22Rv1 (cell line): ENCODE results near the gene HECTD1.

Source experiments
- CTCF ChIP-seq: fragments of 450-650 bp; IDR thresholded peaks from 2 replicates; pipeline ENCODE4 v1.5.1; 2017; ENCODE audit warnings: mild to moderate bottlenecking
- ZFX ChIP-seq: fragments of 450-650 bp; IDR thresholded peaks from 2 replicates; pipeline ENCODE4 v1.6.1; 2017; ENCODE audit warnings: antibody characterized with exemption, borderline replicate concordance

GRCh38 chr14:31071151-31071550, 136.4 kb downstream of the HECTD1 start:
- TF ChIP-seq ZFX (no peak), CTCF (no peak)
